GM20431 (cell line): ENCODE data around the gene GOLGA6L4.
"Not testable (repeated sequence)": the region's sequence is repeated elsewhere in the genome, so short reads cannot be mapped to it uniquely, and the experiment has no call there.

ENCODE experiments used
- in situ Hi-C: fragments of 300-500 bp; cut with MseI, MboI; formaldehyde crosslinking; loops from one replicate; pipeline ENCODE4 v1.15.0; 2020; ENCODE audit warnings: low sequenced_read_pairs; ENCODE audit not compliant: unreplicated experiment

The GOLGA6L4 gene

GRCh38 chr15:84235573-84235972 is at the start of gene GOLGA6L4:
TSS of gene GOLGA6L4 (plus strand) at chr15:84235773. CDS start at chr15:84235835, 62 bp downstream.
- in situ Hi-C loops, result not testable (repeated sequence)

- in situ Hi-C loops, result not testable (repeated sequence)
These were observed 42.6 kb upstream of the GOLGA6L4 start for GRCh38 chr15:84192982-84193381.

- in situ Hi-C loops, result not testable (repeated sequence)
These were observed 40.0 kb upstream of the GOLGA6L4 start for GRCh38 chr15:84195603-84196002.

GRCh38 chr15:84196530-84197188 is 38.9 kb upstream of the GOLGA6L4 start:
- in situ Hi-C loops, result not testable (repeated sequence)

- in situ Hi-C loops, result not testable (repeated sequence)
These were observed 35.7 kb upstream of the GOLGA6L4 start for GRCh38 chr15:84199865-84200264.

- in situ Hi-C loops, result not testable (repeated sequence)
These were observed 10.9 kb downstream of the GOLGA6L4 start for GRCh38 chr15:84246441-84246840.
